IPS DF 4.7 (cell line): ENCODE measurements around the gene FLT4.
"Not testable (repeated sequence)": the region's sequence is repeated elsewhere in the genome, so short reads cannot be mapped to it uniquely, and the experiment has no call there.

Source experiments
- DNase-seq: peaks from one replicate; pipeline ENCODE4 v3.0.0-alpha.2; 2013; ENCODE audit warnings: low spot score; ENCODE audit errors: extremely low read depth

Gene FLT4

GRCh38 chr5:180670586-180671359 lies 21.4 kb upstream of the FLT4 start:
- DNase-seq: peak; percentile 33

- no peak for DNase-seq
Observed at GRCh38 chr5:180670157-180670556, 20.8 kb upstream of the FLT4 start.

- DNase-seq: no peak
Observed at GRCh38 chr5:180669661-180670060, 20.3 kb upstream of the FLT4 start.

- DNase-seq: no peak
Observed at GRCh38 chr5:180668835-180669596, 19.6 kb upstream of the FLT4 start.

- no peak for DNase-seq
Observed at GRCh38 chr5:180666812-180667211, 17.4 kb upstream of the FLT4 start.

- no peak for DNase-seq
Observed at GRCh38 chr5:180665682-180666404, 16.4 kb upstream of the FLT4 start.

GRCh38 chr5:180658774-180659564 lies 9.6 kb upstream of the FLT4 start:
- no peak for DNase-seq

GRCh38 chr5:180655243-180655642 lies 5.8 kb upstream of the FLT4 start:
- not testable (repeated sequence) for DNase-seq

- DNase-seq: no peak
Observed at GRCh38 chr5:180652771-180653170, 3.4 kb upstream of the FLT4 start.

GRCh38 chr5:180652346-180652745 lies 2.9 kb upstream of the FLT4 start:
- DNase-seq: no peak

GRCh38 chr5:180648658-180649296 lies 623 bp downstream of the FLT4 start:
- no peak for DNase-seq

GRCh38 chr5:180647941-180648500 lies 1.4 kb downstream of the FLT4 start:
- DNase-seq: no peak

GRCh38 chr5:180647465-180647864 lies 1.9 kb downstream of the FLT4 start:
- DNase-seq: no peak

- no peak for DNase-seq
Observed at GRCh38 chr5:180646963-180647305, 2.5 kb downstream of the FLT4 start.

- DNase-seq: no peak
Observed at GRCh38 chr5:180646289-180646962, 3.0 kb downstream of the FLT4 start.

GRCh38 chr5:180645274-180646204 lies 3.9 kb downstream of the FLT4 start:
- DNase-seq: no peak

GRCh38 chr5:180644825-180645273 lies 4.6 kb downstream of the FLT4 start:
- DNase-seq: no peak

- DNase-seq: no peak
Observed at GRCh38 chr5:180644129-180644824, 5.1 kb downstream of the FLT4 start.
